Activated CD4-positive, alpha-beta T cell treated with anti-CD3 and anti-CD28 coated beads, Interleukin-2, amount 10 ng/mL, durations not matched to agents 7 days and 5 days (primary cell): ENCODE data around the gene OTULINL. TPM values are rescaled to one million over a fixed set of nuclear protein-coding genes. Genes with fewer than 3 reads are reported as not detected.
A peak's percentile ranks its signal among the peaks of the same experiment; 100 is the strongest.

Experiments
- CTCF ChIA-PET: fragments of 350-600 bp; sonication (Branson Sonifier 250); formaldehyde crosslinking; loops from one replicate; lab custom pipeline; 2021; ENCODE audit warnings: antibody characterized with exemption; lab: Charles Lee
- POLR2A ChIA-PET: fragments of 350-600 bp; sonication (Branson Sonifier 250); formaldehyde crosslinking; loops from one replicate; lab custom pipeline; 2021; ENCODE audit warnings: antibody characterized with exemption; lab: Charles Lee
- DNase-seq: peaks from one replicate; pipeline ENCODE4 v3.0.0-alpha.2; 2020
- H3K27ac Mint-ChIP-seq: one replicate; pipeline ENCODE4 v1.8.0; 2021; ENCODE audit warnings: mild to moderate bottlenecking, moderate library complexity, mixed read lengths
- H3K27me3 Mint-ChIP-seq: one replicate; pipeline ENCODE4 v1.8.0; 2021; ENCODE audit warnings: mixed read lengths
- H3K36me3 Mint-ChIP-seq: one replicate; pipeline ENCODE4 v1.8.0; 2021; ENCODE audit warnings: low read depth, mixed read lengths
- H3K4me1 Mint-ChIP-seq: one replicate; pipeline ENCODE4 v1.8.0; 2021; ENCODE audit warnings: mixed read lengths
- H3K4me3 Mint-ChIP-seq: one replicate; pipeline ENCODE4 v1.8.0; 2021; ENCODE audit warnings: mild to moderate bottlenecking, moderate library complexity, mixed read lengths
- H3K9me3 Mint-ChIP-seq: one replicate; pipeline ENCODE4 v1.8.0; 2021; ENCODE audit warnings: mixed read lengths
- total RNA-seq, 2 experiments: library from RNA; stranded (reverse); gene quantifications; one replicate each; pipeline ENCODE4 v1.2.3, GENCODE V29; 2021

Gene OTULINL
- total RNA-seq, 2 experiments from 2014 or later: 31.4 to 38.7 TPM

DNA sequence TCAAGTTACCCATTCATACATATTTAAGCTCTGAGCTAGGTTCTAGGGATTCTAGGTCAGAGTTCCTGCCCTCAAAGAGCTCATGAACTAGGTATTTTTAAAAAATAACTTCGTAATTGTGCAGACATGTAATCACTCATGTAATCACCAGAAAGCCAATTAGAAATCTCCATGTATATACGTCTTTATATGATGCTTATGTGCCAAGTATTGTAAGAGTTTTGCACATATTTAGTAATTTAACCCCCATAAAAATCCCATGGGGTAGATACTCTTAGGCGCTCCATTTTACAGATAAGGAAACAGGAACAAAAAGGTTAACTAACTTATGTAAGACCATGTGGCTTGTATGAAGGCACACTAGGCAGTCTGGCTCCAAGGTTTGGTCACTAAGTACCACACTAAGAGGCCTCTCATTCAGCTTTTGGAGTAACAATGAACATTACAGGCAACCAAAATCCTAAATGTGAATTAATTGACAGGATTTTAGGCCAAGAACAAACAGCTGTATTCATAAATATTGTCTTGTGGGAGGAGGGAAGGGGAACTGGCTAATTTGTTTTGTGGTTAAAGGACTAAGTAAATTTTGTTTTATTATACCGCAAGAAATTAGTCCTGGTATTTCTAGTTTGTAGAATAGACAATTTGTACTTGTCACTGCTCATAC is 1.7 kb upstream of the OTULINL start:
- Mint-ChIP-seq H3K36me3 (peaks cover 11% of the 10 kb centered on the region), H3K4me3 (no peak overlapping the region), H3K9me3 (no peaks in the 10 kb centered on the region), H3K4me1 (peaks cover 28% of the 10 kb centered on the region), H3K27me3 (peaks cover 24% of the 10 kb centered on the region), H3K27ac (no peak overlapping the region)
- ChIA-PET POLR2A (interaction anchor here (0.7 kb wide), 1 partner anchor 219 kb away, joined by 3 read pairs; no protein-coding TSS in a partner anchor), CTCF (interaction anchor here (1.0 to 1.5 kb wide), 2 partner anchors 10 to 77 kb away, joined by 3 to 4 read pairs; no protein-coding TSS in a partner anchor)
- no peak for DNase-seq

DNA sequence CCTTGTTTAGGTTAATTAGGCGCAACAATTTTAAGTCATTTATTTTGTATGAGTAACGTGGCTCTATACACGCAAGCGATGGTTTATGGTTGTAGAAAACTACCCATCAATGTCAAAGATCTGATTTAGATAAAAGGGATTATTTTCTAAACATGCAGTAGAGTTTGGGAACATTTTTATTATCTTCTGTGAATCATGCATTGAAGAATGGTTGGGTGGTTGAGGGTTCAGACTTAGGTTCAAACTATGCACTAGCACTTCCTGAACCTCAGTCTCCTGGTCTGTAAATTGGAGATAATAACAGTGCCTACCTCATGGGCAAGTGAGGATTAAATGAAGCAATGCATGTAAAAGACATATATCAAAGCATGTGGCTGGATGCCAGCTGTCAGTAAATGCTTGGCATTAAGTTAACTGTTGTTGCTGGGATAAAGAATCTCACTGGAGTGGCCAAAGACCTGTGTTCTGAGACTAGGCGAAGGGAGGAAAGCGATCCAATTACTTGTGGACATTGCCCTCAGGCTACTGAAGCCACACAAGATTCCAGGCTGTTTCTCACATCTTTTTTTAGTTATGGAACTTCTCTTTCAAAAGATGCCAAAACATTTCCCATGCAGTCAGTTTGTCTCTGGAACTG is 1.1 kb upstream of the OTULINL start:
- ChIA-PET POLR2A (no interaction called here), CTCF (no interaction called here)
- Mint-ChIP-seq H3K9me3 (no peaks in the 10 kb centered on the region), H3K4me3 (peak overlapping the region; percentile 84), H3K27me3 (peaks cover 24% of the 10 kb centered on the region), H3K36me3 (peaks cover 14% of the 10 kb centered on the region), H3K4me1 (peaks cover 32% of the 10 kb centered on the region), H3K27ac (no peak overlapping the region)
- DNase-seq: no peak

DNA sequence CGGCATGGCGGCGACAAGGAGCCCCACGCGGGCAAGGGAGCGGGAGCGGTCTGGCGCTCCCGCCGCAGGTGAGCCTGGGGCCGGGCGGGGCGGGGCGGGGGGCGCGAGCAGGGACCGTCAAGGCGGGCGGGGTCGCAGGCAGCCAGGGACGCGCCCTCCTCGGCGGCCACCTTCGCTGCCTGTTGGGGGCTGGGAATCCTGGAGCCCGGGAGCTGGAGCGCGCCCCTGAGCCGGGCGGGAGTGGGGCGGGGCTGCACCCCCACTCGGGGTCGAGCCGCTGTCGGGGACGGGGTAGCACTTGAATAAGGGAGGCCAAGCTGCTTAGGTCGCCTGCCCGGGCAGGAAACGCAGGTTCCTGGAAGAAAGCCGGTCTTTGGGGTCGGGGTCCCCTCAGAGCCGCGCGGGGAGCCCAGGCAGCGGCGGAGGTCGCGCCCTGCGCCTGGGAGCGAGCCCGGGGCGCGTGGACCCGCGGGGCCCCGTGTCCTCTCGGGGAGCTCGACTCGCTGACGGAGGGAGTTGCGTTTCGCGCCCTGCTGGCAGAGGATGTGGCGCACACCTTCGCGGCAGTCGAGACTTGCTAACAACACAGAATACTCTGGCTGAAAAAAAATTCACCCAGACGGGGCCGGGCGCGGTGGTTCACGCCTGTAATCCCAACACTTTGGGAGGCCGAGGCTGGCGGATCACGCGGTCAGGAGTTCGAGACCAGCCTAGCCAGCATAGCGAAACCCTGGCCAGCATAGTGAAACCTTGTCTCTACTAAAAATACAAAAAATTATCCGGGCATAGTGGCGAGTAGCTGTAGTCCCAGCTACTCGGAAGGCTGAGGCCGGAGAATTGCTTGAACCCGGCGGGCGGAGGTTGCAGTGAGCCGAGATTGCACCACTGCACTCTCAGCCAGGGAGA is 552 bp downstream of the OTULINL start:
- peaks cover 18% of the 10 kb centered on the region for H3K36me3 Mint-ChIP-seq
- no peaks in the 10 kb centered on the region for H3K9me3 Mint-ChIP-seq
- H3K27me3 Mint-ChIP-seq: peaks cover 22% of the 10 kb centered on the region
- DNase-seq: peak; percentile 88
- CTCF ChIA-PET: interaction anchor here (0.5 to 1.5 kb wide), 9 partner anchors 11 to 424 kb away, joined by 3 to 17 read pairs (median 4); no protein-coding TSS in a partner anchor
- H3K4me3 Mint-ChIP-seq: peak overlapping the region; percentile 84
- H3K27ac Mint-ChIP-seq: peak overlapping the region; percentile 90
- POLR2A ChIA-PET: interaction anchor here (0.7 to 1.3 kb wide), 2 partner anchors 11 to 216 kb away, joined by 4 to 6 read pairs; no protein-coding TSS in a partner anchor
- peaks cover 37% of the 10 kb centered on the region for H3K4me1 Mint-ChIP-seq

DNA sequence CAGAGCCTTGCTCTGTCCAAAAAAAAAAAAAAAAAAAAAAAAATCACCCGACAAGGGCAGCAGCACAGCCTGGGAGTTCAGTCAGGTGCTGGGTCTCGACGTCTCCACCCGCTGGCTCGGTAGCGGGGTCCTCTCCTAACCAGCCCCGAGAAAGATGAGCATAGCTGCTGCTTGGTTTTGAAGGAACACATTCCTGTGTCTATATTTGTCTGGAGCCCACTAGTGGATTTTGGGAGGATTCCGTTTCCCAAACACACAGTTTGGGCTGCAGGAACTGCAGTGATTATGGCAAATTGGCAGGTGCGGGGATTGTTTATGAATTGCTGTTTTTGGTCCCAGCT is 1.2 kb downstream of the OTULINL start:
- H3K27me3 Mint-ChIP-seq: peaks cover 22% of the 10 kb centered on the region
- no peak for DNase-seq
- H3K27ac Mint-ChIP-seq: peak overlapping the region; percentile 90
- ChIA-PET CTCF (interaction anchor here (0.6 to 1.5 kb wide), 7 partner anchors 11 to 301 kb away, joined by 3 to 17 read pairs (median 4); no protein-coding TSS in a partner anchor), POLR2A (interaction anchor here (1.3 kb wide), 1 partner anchor 10 kb away, joined by 6 read pairs; no protein-coding TSS in a partner anchor)
- peak overlapping the region; percentile 84 for H3K4me3 Mint-ChIP-seq
- peaks cover 42% of the 10 kb centered on the region for H3K4me1 Mint-ChIP-seq
- H3K9me3 Mint-ChIP-seq: no peaks in the 10 kb centered on the region
- H3K36me3 Mint-ChIP-seq: peaks cover 23% of the 10 kb centered on the region

DNA sequence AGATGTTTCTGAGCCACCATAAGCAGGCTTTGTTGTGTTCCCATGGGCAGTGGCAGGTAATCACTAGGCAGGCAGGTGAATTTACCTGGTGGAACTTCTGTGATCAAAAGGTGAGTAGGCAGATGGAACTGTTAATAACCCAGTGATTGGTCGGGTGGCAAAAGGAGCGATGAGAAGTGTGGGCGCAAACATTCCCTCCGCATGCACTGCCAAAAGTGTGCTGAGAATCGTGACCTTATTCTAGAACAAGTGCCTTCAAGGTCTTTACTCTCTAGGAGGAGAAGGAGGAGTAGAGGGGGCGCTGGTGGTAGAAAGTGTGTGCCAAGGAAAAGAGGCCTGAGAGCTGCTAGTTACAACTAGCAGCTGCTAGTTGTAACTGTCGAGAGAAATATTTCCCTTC is 3.3 kb downstream of the OTULINL start:
- H3K9me3 Mint-ChIP-seq: no peaks in the 10 kb centered on the region
- CTCF ChIA-PET: no interaction called here
- POLR2A ChIA-PET: no interaction called here
- H3K4me1 Mint-ChIP-seq: peaks cover 55% of the 10 kb centered on the region
- no peak overlapping the region for H3K4me3 Mint-ChIP-seq
- no peak for DNase-seq
- H3K27me3 Mint-ChIP-seq: peaks cover 10% of the 10 kb centered on the region
- peaks cover 34% of the 10 kb centered on the region for H3K36me3 Mint-ChIP-seq
- H3K27ac Mint-ChIP-seq: no peak overlapping the region

DNA sequence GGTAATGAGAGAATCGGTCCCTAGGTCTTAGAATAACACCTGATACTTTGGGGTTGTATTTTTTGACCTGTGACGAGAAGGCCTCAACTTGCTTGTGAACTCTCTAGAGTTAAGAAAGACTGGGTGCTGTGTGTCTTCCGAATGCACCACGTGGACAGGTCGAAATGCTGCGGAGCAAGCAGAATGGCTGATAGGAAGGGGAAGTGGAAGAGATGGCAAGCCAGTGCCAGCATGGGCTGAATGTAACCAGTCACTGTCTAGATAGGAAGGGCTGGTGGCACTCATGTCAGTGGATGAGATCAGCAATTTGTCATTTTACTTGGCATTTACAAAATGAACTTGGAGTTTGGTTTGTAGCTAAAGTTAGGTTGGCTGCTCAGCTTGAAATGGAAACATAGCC is 5.6 kb downstream of the OTULINL start:
- Mint-ChIP-seq H3K4me1 (peaks cover 72% of the 10 kb centered on the region), H3K4me3 (no peak overlapping the region), H3K36me3 (peaks cover 42% of the 10 kb centered on the region), H3K9me3 (no peaks in the 10 kb centered on the region), H3K27ac (no peak overlapping the region), H3K27me3 (no peaks in the 10 kb centered on the region)
- POLR2A ChIA-PET: no interaction called here
- CTCF ChIA-PET: interaction anchor here (0.6 kb wide), 1 partner anchor 175 kb away, joined by 3 read pairs; no protein-coding TSS in a partner anchor
- DNase-seq: no peak

DNA sequence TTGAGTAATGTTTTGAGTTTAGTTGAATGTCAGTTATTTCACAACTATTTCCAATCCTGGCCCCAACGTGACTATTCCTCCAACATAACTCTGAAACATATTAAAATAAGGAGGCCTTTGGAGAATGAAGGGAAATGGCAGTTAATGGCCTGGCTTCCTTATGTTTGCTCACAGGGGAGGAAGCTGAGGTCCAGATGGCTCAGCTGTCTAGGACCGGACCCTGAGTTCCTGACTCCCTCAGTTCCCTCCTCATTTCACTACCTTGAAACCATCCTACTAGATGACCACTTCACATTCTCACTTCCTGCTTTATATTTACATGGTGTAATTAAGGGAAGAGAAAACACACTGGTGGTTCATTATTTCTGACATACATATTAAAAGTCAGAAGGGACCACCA is 6.6 kb downstream of the OTULINL start:
- H3K4me3 Mint-ChIP-seq: no peak overlapping the region
- no peaks in the 10 kb centered on the region for H3K27me3 Mint-ChIP-seq

DNA sequence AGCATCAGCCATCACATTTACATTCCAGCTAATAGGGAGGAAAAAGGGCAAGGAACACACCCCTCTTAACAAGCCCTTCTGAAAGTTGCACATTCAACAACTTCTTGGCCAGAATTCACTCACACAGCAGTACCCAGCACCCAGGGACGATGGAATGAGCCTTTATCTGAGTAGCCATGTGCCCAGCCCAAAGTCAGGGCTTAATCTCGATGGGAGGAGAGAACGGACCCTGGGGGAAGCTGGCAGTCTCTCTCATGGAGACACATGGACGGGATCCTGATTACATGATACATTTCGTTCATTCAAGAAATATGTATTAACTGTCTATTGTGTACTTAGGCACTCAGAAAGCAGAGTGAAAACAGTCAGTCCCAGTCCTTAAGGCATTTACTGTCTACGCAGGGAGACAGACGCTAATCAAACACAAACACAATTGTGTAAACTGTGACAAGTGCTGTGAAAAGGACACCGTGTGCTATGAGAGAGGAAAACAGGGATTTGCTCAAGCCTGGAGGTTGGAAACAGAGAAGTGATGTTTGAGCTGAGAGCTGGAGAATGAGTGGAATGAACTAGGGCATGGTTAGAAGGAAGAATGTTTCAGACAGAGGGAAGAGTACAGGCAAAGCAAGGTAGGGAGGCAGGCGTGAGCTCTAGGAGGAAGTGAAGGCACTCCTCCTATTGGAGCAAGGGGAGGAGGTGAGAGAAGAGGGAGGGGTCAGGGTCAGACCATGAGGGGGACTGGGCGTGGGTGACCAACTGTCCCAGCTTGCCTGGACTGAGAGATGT is 7.4 kb downstream of the OTULINL start:
- CTCF ChIA-PET: no interaction called here
- Mint-ChIP-seq H3K4me1 (peaks cover 74% of the 10 kb centered on the region), H3K9me3 (no peaks in the 10 kb centered on the region), H3K27me3 (no peaks in the 10 kb centered on the region), H3K27ac (no peak overlapping the region), H3K36me3 (peaks cover 54% of the 10 kb centered on the region), H3K4me3 (no peak overlapping the region)
- no peak for DNase-seq
- POLR2A ChIA-PET: no interaction called here

More for the DNA sequence above, 6.6 kb downstream of the OTULINL start:
- DNase-seq: no peak
- no peak overlapping the region for H3K27ac Mint-ChIP-seq
- H3K36me3 Mint-ChIP-seq: peaks cover 50% of the 10 kb centered on the region
- H3K9me3 Mint-ChIP-seq: no peaks in the 10 kb centered on the region
- POLR2A ChIA-PET: no interaction called here
- peaks cover 74% of the 10 kb centered on the region for H3K4me1 Mint-ChIP-seq
- CTCF ChIA-PET: no interaction called here

DNA sequence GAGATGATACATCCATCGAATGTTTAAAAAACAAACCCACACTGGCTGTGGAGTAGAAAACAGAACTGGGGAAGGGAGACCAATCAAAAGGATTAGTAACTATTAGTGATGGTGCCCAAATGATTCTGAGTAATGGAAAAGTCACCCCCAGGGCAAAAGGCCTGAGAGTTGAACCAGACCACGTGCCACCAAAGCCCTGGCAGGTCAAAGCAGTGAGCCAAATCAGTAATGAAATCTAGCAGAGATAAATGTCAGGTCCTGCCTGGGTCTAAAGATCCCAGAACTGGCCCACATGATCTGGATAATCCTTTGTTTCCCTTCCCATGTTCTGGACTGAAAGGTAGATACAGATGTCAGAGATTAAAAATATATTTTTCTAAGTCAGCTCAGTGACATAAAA is 9.4 kb downstream of the OTULINL start:
- H3K27me3 Mint-ChIP-seq: no peaks in the 10 kb centered on the region
- ChIA-PET CTCF (interaction anchor here (0.8 to 4.6 kb wide), 2 partner anchors 9 to 58 kb away, joined by 3 to 17 read pairs; partner anchors contain the start of gene OTULINL), POLR2A (no interaction called here)
- peaks cover 79% of the 10 kb centered on the region for H3K4me1 Mint-ChIP-seq
- no peak for DNase-seq
- H3K4me3 Mint-ChIP-seq: no peak overlapping the region
- no peak overlapping the region for H3K27ac Mint-ChIP-seq
- peaks cover 44% of the 10 kb centered on the region for H3K36me3 Mint-ChIP-seq
- no peaks in the 10 kb centered on the region for H3K9me3 Mint-ChIP-seq

DNA sequence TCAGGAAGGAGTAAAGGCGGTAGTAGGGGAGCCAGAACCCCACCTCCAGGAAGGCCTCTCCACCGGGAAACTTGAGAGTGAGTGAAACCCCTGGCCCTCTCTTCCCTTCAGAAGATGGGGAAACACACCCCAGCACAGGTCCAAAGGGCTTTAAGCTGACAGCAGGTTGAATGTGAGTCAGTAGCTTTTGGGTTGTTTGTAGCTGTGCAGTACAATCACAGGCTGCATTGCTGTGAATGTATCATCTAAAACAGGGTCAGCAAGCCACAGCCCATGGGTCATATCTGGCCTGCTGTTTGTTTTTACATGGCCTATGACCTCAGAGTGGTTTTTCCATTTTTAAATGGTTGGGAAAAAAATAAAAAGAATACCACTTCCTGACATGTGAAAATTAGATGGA is 10.0 kb downstream of the OTULINL start:
- POLR2A ChIA-PET: interaction anchor here (2.0 kb wide), 1 partner anchor 9 kb away, joined by 6 read pairs; no protein-coding TSS in a partner anchor
- no peaks in the 10 kb centered on the region for H3K27me3 Mint-ChIP-seq
- H3K4me1 Mint-ChIP-seq: peaks cover 85% of the 10 kb centered on the region
- H3K36me3 Mint-ChIP-seq: peaks cover 50% of the 10 kb centered on the region
- CTCF ChIA-PET: interaction anchor here (1.1 to 4.6 kb wide), 2 partner anchors 9 to 57 kb away, joined by 4 to 17 read pairs; partner anchors contain the start of gene OTULINL
- H3K9me3 Mint-ChIP-seq: peaks cover 1% of the 10 kb centered on the region
- DNase-seq: no peak
- no peak overlapping the region for H3K4me3 Mint-ChIP-seq
- H3K27ac Mint-ChIP-seq: no peak overlapping the region

DNA sequence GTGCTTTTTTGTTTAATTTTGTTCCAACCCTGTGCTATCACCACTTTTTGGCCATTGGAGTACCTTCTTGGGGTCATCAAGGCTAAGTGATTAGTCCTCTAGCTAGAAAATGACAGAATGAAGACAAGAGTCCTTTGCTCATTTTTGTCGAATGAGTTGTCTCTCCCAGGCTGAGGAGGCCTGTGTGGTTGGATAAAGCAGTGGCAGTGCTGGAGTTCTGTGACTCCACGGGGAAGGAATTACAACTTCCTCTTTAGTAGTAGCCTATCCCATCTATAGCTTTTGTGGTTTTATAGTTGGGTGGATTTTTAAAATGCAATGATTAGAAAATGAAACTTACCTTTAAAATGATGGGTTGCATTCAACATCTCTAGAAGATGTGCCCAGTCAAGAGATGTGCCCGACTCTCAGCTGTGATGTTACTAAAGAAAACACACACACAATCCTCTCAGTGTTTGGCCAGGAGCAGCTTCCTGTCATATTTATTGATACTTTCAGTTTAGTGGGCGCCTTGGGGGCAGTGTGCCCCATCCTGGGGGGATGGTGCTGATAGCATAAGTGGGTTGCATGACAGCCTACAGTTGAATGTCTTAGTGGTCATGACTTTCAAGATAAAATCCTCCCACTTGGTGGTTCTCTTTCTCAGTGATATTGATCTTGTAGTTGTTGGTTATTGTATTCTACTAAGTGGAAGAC is 11.9 kb downstream of the OTULINL start:
- H3K4me3 Mint-ChIP-seq: peak overlapping the region; percentile 69
- ChIA-PET CTCF (interaction anchor here (1.2 to 4.6 kb wide), 5 partner anchors 11 to 193 kb away, joined by 3 to 17 read pairs (median 4); partner anchors contain the start of gene OTULINL), POLR2A (interaction anchor here (2.0 kb wide), 1 partner anchor 11 kb away, joined by 6 read pairs; no protein-coding TSS in a partner anchor)
- H3K4me1 Mint-ChIP-seq: peaks cover 92% of the 10 kb centered on the region
- peaks cover 57% of the 10 kb centered on the region for H3K36me3 Mint-ChIP-seq
- H3K27ac Mint-ChIP-seq: peak overlapping the region; percentile 99
- peak; percentile 53 for DNase-seq
- H3K9me3 Mint-ChIP-seq: peaks cover 9% of the 10 kb centered on the region
- H3K27me3 Mint-ChIP-seq: no peaks in the 10 kb centered on the region
